HCT116 (cell line): ENCODE results near the gene SLC9A7. TPM values are rescaled to one million over a fixed set of nuclear protein-coding genes. Genes with fewer than 3 reads are reported as not detected.

Experiments used
- ATAC-seq: fragments of 200-7000 bp; cut with Tn5 transposase; 2 replicates; pipeline ENCODE4 v1.9.1; 2020; ENCODE audit warnings: mild to moderate bottlenecking, moderate library complexity
- BruUV-seq: library from RNA; stranded (reverse); fragments of 400-500 nt; replicated peaks from 2 replicates; lab custom pipeline; 2021; lab: Mats Ljungman, UMichigan
- CTCF ChIA-PET: fragments of 300-600 bp; sonication (Branson Sonifier 250); formaldehyde crosslinking; loops from one replicate; lab custom pipeline; 2021; ENCODE audit warnings: antibody characterized with exemption; lab: Charles Lee
- POLR2A ChIA-PET: fragments of 300-600, 350-600 bp; sonication (Branson Sonifier 250); formaldehyde crosslinking; loops from one replicate; lab custom pipeline; 2021; ENCODE audit warnings: antibody characterized with exemption; lab: Charles Lee
- RAD21 ChIA-PET, 2 experiments: fragments of 300-600 bp; sonication (Branson Sonifier 250); formaldehyde crosslinking; loops; one replicate each; lab custom pipeline; 2023; ENCODE audit warnings: low total read pairs in 2 of 2; ENCODE audit not compliant: uncharacterized antibody in 2 of 2, unreplicated experiment in 2 of 2, low non-redundant PET in 1 of 2; lab: Charles Lee
- DNase-seq: peaks from one replicate; pipeline ENCODE4 v3.0.0-alpha.2; 2010; ENCODE audit warnings: low read depth, low spot score
- H2AFZ ChIP-seq: fragments of 200-600 bp; shearing (Covaris generic), sonication (generic); 2 replicates; pipeline ENCODE4 v1.6.1; 2017; ENCODE audit warnings: low read depth, mixed run types, mixed read lengths, antibody characterized with exemption, low read length; ENCODE audit not compliant: poor library complexity, severe bottlenecking
- H3K27ac ChIP-seq: 2 replicates; pipeline ENCODE4 v1.5.1; 2012; ENCODE audit warnings: low read depth, low read length
- H3K27me3 ChIP-seq: fragments of 200-600 bp; sonication (generic); 2 replicates; pipeline ENCODE4 v1.6.1; 2016; ENCODE audit warnings: mixed run types, low read length, mixed read lengths; ENCODE audit not compliant: insufficient read depth
- H3K36me3 ChIP-seq, 2 experiments: fragments of 200-500 bp in 1 of 2; fragments of 200-600 bp in 1 of 2; sonication (Bioruptor generic) in 1 of 2; sonication (generic) in 1 of 2; 2 replicates each; pipeline versions ENCODE4 v1.5.1 to v1.6.1; 2014 to 2016; ENCODE audit warnings: low read length in 2 of 2, inconsistent platforms in 1 of 2, mixed read lengths in 1 of 2, mixed run types in 1 of 2; ENCODE audit not compliant: insufficient read depth in 2 of 2, control insufficient read depth in 1 of 2
- H3K4me1 ChIP-seq, 2 experiments: fragments of 200-600 bp in 1 of 2; sonication (generic) in 1 of 2; 2 replicates each; pipeline versions ENCODE4 v1.5.1 to v1.6.1; 2012 to 2017; ENCODE audit warnings: low read length in 2 of 2, inconsistent platforms in 1 of 2, mild to moderate bottlenecking in 1 of 2, mixed read lengths in 1 of 2, mixed run types in 1 of 2, moderate library complexity in 1 of 2; ENCODE audit not compliant: insufficient read depth in 2 of 2, control insufficient read depth in 1 of 2
- H3K4me2 ChIP-seq: fragments of 200-600 bp; sonication (generic); 2 replicates; pipeline ENCODE4 v1.6.1; 2017; ENCODE audit warnings: mixed run types, low read length, mixed read lengths
- H3K4me3 ChIP-seq, 2 experiments: fragments of 200-600 bp in 1 of 2; sonication (generic) in 1 of 2; replicated peaks in 1 of 2; 2 replicates each; pipeline ENCODE4 v1.5.1; 2011 to 2016; ENCODE audit warnings: low read length in 2 of 2, control low read depth in 1 of 2, low read depth in 1 of 2, mild to moderate bottlenecking in 1 of 2, mixed read lengths in 1 of 2, mixed run types in 1 of 2
- H3K79me2 ChIP-seq: fragments of 200-600 bp; sonication (generic); 2 replicates; pipeline ENCODE4 v1.6.1; 2017; ENCODE audit warnings: mild to moderate bottlenecking, mixed run types, low read length, moderate library complexity, mixed read lengths; ENCODE audit not compliant: insufficient read depth
- H3K9ac ChIP-seq: fragments of 200-600 bp; sonication (generic); 2 replicates; pipeline ENCODE4 v1.6.1; 2016; ENCODE audit warnings: low read length, mixed read lengths
- H3K9me2 ChIP-seq: fragments of 200-600 bp; sonication (generic), shearing (Covaris generic); 2 replicates; pipeline ENCODE4 v1.6.1; 2017; ENCODE audit warnings: mixed run types, mild to moderate bottlenecking, moderate library complexity; ENCODE audit not compliant: insufficient read depth
- H3K9me3 ChIP-seq, 2 experiments: fragments of 200-500 bp in 1 of 2; fragments of 200-600 bp in 1 of 2; sonication (Bioruptor generic) in 1 of 2; sonication (generic) in 1 of 2; 2 replicates each; pipeline ENCODE4 v1.6.1; 2014 to 2017; ENCODE audit warnings: low read length in 2 of 2, mixed read lengths in 2 of 2, inconsistent platforms in 1 of 2, low read depth in 1 of 2, mild to moderate bottlenecking in 1 of 2, mixed run types in 1 of 2, moderate library complexity in 1 of 2; ENCODE audit not compliant: control insufficient read depth in 1 of 2, insufficient read depth in 1 of 2
- H4K20me1 ChIP-seq: fragments of 200-600 bp; sonication (generic), shearing (Covaris generic); 2 replicates; pipeline ENCODE4 v1.6.1; 2017; ENCODE audit warnings: mixed run types, mild to moderate bottlenecking, moderate library complexity; ENCODE audit not compliant: insufficient read depth
- CEBPB ChIP-seq: IDR thresholded peaks from 2 replicates; pipeline ENCODE4 v1.6.1; 2012; ENCODE audit warnings: low read depth
- EGR1 ChIP-seq: IDR thresholded peaks from 2 replicates; pipeline ENCODE4 v1.6.1; 2012; ENCODE audit warnings: low read depth
- ELF1 ChIP-seq: IDR thresholded peaks from 2 replicates; pipeline ENCODE4 v1.6.1; 2012; ENCODE audit warnings: low read depth, borderline replicate concordance
- EZH2 ChIP-seq: fragments of 200-600 bp; sonication (generic); IDR thresholded peaks from 2 replicates; pipeline ENCODE4 v1.6.1; 2017; ENCODE audit warnings: antibody characterized with exemption, mixed run types
- EZH2phosphoT487 ChIP-seq: fragments of 200-600 bp; IDR thresholded peaks from 2 replicates; pipeline ENCODE4 v1.6.1; 2018; ENCODE audit warnings: antibody characterized with exemption, borderline replicate concordance
- FOSL1 ChIP-seq: IDR thresholded peaks from 2 replicates; pipeline ENCODE4 v1.6.1; 2012; ENCODE audit warnings: low read depth
- JUND ChIP-seq: IDR thresholded peaks from 2 replicates; pipeline ENCODE4 v1.6.1; 2012
- POLR2A ChIP-seq: IDR thresholded peaks from 2 replicates; pipeline ENCODE4 v1.7.0; 2011; ENCODE audit warnings: borderline replicate concordance; ENCODE audit not compliant: insufficient read depth, insufficient read length; ENCODE audit errors: extremely low read depth
- SP1 ChIP-seq: IDR thresholded peaks from 2 replicates; pipeline ENCODE4 v1.6.1; 2012; ENCODE audit warnings: low read depth
- SRF ChIP-seq: IDR thresholded peaks from 2 replicates; pipeline ENCODE4 v1.6.1; 2012; ENCODE audit warnings: low read depth
- YY1 ChIP-seq: IDR thresholded peaks from 2 replicates; pipeline ENCODE4 v1.6.1; 2011; ENCODE audit warnings: low read length, low read depth, moderate library complexity, mild to moderate bottlenecking; ENCODE audit not compliant: insufficient replicate concordance; ENCODE audit errors: extremely low read depth
- ZFX ChIP-seq: fragments of 450-650 bp; IDR thresholded peaks from 2 replicates; pipeline ENCODE4 v1.6.1; 2017
- ZNF274 ChIP-seq: fragments of 200-500 bp; sonication (Bioruptor generic); IDR thresholded peaks from 2 replicates; pipeline ENCODE4 v1.6.1; 2014; ENCODE audit warnings: mild to moderate bottlenecking, low read depth, low read length, inconsistent platforms
- intact Hi-C: fragments of 100-400 bp; cut with micrococcal nuclease; formaldehyde crosslinking; loops from 2 replicates; pipeline ENCODE4 v1.10.0; 2022
- total RNA-seq: library from RNA; stranded (reverse); gene quantifications from one replicate; pipeline ENCODE4 v1.2.1, GENCODE V29; 2021; ENCODE audit not compliant: unreplicated experiment
- TF ChIP-seq, protein P1 (sequence below), 3 experiments: fragments of 200-600 bp in 1 of 3; sonication (generic) in 1 of 3; IDR thresholded peaks in 2 of 3; conservative IDR thresholded peaks in 1 of 3; 2 replicates each; pipeline ENCODE4 v1.5.1; 2012 to 2017; ENCODE audit warnings: low read depth in 2 of 3, low read length in 2 of 3, antibody characterized with exemption in 1 of 3, borderline replicate concordance in 1 of 3, control low read depth in 1 of 3, mild to moderate bottlenecking in 1 of 3, mixed read lengths in 1 of 3, mixed run types in 1 of 3, moderate library complexity in 1 of 3; ENCODE audit not compliant: insufficient read depth in 1 of 3
- TF ChIP-seq, protein P2 (sequence below): IDR thresholded peaks from 2 replicates; pipeline ENCODE4 v1.6.1; 2012
- TF ChIP-seq, protein P3 (sequence below): IDR thresholded peaks from 2 replicates; pipeline ENCODE4 v1.6.1; 2012

The SLC9A7 gene
- total RNA-seq, 1 experiment from 2014 or later, result 18.6 TPM

DNA sequence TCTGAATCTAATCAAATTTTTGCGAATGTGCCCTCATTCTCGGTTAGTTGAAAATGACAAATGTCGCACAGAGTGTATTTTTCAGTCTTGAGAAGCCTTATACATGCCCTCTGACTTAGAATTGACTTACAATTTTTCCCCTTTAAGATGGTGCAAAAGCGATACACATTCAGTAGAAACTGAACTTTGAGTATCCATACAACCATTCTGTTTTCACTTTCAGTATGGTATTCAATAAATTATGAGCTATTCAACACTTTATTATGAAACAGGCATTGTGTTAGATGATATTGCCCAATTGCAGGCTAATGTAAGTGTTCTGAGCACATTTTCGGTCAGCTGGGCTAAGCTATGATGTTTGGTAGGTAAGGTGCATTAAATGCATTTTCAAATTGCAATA, 43.4 kb downstream of the SLC9A7 start:
- no peak for TF ChIP-seq YY1
- no peak for TF ChIP-seq SP1
- TF ChIP-seq, protein P1, sequence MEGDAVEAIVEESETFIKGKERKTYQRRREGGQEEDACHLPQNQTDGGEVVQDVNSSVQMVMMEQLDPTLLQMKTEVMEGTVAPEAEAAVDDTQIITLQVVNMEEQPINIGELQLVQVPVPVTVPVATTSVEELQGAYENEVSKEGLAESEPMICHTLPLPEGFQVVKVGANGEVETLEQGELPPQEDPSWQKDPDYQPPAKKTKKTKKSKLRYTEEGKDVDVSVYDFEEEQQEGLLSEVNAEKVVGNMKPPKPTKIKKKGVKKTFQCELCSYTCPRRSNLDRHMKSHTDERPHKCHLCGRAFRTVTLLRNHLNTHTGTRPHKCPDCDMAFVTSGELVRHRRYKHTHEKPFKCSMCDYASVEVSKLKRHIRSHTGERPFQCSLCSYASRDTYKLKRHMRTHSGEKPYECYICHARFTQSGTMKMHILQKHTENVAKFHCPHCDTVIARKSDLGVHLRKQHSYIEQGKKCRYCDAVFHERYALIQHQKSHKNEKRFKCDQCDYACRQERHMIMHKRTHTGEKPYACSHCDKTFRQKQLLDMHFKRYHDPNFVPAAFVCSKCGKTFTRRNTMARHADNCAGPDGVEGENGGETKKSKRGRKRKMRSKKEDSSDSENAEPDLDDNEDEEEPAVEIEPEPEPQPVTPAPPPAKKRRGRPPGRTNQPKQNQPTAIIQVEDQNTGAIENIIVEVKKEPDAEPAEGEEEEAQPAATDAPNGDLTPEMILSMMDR (IDR thresholded peaks at IDR 0.05 in 2 of 3, conservative IDR thresholded peaks at IDR 0.05 in 1 of 3; ENCODE audit: borderline replicate concordance in 1 of 3, insufficient read depth in 1 of 3, low read depth in 2 of 3, low read length in 2 of 3), result no peak
- no peak for TF ChIP-seq EZH2
- TF ChIP-seq ZFX, result no peak
- no peak for TF ChIP-seq ELF1
- no peak for TF ChIP-seq FOSL1
- no peak for TF ChIP-seq POLR2A
- TF ChIP-seq CEBPB, result no peak
- TF ChIP-seq ZNF274, result no peak
- no peak for TF ChIP-seq SRF
- TF ChIP-seq, protein P2, sequence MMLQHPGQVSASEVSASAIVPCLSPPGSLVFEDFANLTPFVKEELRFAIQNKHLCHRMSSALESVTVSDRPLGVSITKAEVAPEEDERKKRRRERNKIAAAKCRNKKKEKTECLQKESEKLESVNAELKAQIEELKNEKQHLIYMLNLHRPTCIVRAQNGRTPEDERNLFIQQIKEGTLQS, result no peak
- TF ChIP-seq JUND, result no peak
- no peak for TF ChIP-seq EGR1
- TF ChIP-seq, protein P3, sequence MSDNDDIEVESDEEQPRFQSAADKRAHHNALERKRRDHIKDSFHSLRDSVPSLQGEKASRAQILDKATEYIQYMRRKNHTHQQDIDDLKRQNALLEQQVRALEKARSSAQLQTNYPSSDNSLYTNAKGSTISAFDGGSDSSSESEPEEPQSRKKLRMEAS, result no peak
- no peak for TF ChIP-seq EZH2phosphoT487

More for the DNA sequence above, 43.4 kb downstream of the SLC9A7 start:
- CTCF ChIA-PET, result no interaction called here
- RAD21 ChIA-PET, result no interaction called here
- no TSS peak for BruUV-seq
- no peak overlapping the region for H3K27ac ChIP-seq
- no peaks in the 10 kb centered on the region for H3K27me3 ChIP-seq
- no peaks in the 10 kb centered on the region for H4K20me1 ChIP-seq
- peaks cover 5 to 8% of the 10 kb centered on the region in 2 experiments; a peak in 2 of 4 replicates for H3K4me1 ChIP-seq
- intact Hi-C loops, result no loop called here
- H3K9me2 ChIP-seq, result no peaks in the 10 kb centered on the region
- no peak overlapping the region for H2AFZ ChIP-seq
- no peaks in the 10 kb centered on the region for H3K79me2 ChIP-seq
- no peak overlapping the region for H3K4me3 ChIP-seq
- H3K4me2 ChIP-seq, result no peak overlapping the region
- no peak overlapping the region for H3K9ac ChIP-seq
- H3K36me3 ChIP-seq, result no peaks in the 10 kb centered on the region
- H3K9me3 ChIP-seq, result no peaks in the 10 kb centered on the region
- POLR2A ChIA-PET, result no interaction called here
- DNase-seq (no peak), ATAC-seq (no peak)
